ENCODE measurements around the gene NOC4L.

GRCh38 chr12:132137483-132138125 lies 6.7 kb upstream of the NOC4L start:
- TF ChIP-seq CTCF (IDR thresholded peaks at IDR 0.05) (no peak), POLR2A (IDR thresholded peaks at IDR 0.05) (no peak)
